Measurements from ENCODE around the gene CMSS1. TPM values are rescaled to one million over a fixed set of nuclear protein-coding genes. Genes with fewer than 3 reads are reported as not detected.

The CMSS1 gene
- 32.8 and 56.3 TPM in 2 replicates for total RNA-seq (ENCODE audit: low replicate concordance)

DNA sequence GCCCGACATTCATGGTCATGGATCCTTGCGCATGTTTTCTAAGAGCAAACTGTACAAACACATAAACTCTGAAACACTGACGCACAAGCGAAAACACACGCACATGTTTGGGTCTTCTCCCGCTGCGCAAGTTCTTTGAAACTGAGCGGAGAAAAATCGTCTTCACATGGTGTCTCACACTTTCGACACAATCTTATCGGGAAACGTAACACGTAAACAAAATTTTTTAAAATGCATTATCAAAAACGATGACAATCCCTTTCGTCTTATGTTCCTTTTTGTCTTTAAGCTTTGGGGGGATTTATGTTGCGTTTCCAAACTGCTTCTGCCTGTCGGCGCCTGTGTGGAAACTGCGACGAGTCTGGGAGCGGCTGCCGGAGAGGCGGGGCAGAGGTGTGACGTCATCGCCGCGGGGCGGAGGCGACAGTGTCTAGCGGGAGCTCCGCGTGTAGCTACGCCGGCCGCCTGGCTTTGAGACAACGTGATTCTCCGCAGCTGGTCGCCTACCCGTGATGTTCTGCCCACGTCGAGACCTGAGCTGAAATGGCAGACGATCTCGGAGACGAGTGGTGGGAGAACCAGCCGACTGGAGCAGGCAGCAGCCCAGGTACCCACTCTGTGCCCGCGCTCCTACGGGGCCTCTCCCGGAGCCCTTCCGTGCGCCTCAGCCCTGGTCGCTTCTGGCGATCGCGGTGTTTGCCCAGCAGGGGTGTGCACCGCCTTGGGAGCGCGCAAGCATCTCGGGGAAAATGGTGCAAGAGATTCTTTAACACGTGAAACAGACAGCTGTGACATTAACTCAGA lies at the start of gene CMSS1:
TSS of gene CMSS1 (plus strand) at position 426 of the 804 bp plus-strand sequence.
- Mint-ChIP-seq H3K4me1 (peaks cover 11% of the 10 kb centered on the region), H3K4me3 (peak within 1 kb of the TSS; percentile 95), H3K36me3 (no peaks in the 10 kb centered on the region), H3K27me3 (ENCODE audit: insufficient read depth, low read depth) (no peaks in the 10 kb centered on the region), H3K27ac (peak within 1 kb of the TSS; percentile 99), H3K9me3 (no peaks in the 10 kb centered on the region)
- Histone ChIP-seq H4K20me1 (ENCODE audit: low read depth) (no peaks in the 10 kb centered on the region), H3K4me1 (peaks cover 6% of the 10 kb centered on the region), H3K27ac (no peak within 1 kb of the TSS), H3K27me3 (no peaks in the 10 kb centered on the region), H3K79me2 (ENCODE audit: low read depth) (peaks cover 41% of the 10 kb centered on the region), H3K9me3 (ENCODE audit: low read depth) (no peaks in the 10 kb centered on the region), H3K4me2 (peak within 1 kb of the TSS; percentile 92), H3K36me3 (no peaks in the 10 kb centered on the region), H3K9ac (peak within 1 kb of the TSS; percentile 68), H3F3A (ENCODE audit: low read depth) (no peaks in the 10 kb centered on the region), H2AFZ (replicated peaks) (peak within 1 kb of the TSS; percentile 87), H3K4me3 (peak within 1 kb of the TSS; percentile 61)
- peak; percentile 96 for DNase-seq (ENCODE audit: low spot score)
- TF ChIP-seq EZH2 (IDR thresholded peaks at IDR 0.05) (no peak), EZH2phosphoT487 (IDR thresholded peaks at IDR 0.05) (no peak)
- TF ChIP-seq, protein P1, sequence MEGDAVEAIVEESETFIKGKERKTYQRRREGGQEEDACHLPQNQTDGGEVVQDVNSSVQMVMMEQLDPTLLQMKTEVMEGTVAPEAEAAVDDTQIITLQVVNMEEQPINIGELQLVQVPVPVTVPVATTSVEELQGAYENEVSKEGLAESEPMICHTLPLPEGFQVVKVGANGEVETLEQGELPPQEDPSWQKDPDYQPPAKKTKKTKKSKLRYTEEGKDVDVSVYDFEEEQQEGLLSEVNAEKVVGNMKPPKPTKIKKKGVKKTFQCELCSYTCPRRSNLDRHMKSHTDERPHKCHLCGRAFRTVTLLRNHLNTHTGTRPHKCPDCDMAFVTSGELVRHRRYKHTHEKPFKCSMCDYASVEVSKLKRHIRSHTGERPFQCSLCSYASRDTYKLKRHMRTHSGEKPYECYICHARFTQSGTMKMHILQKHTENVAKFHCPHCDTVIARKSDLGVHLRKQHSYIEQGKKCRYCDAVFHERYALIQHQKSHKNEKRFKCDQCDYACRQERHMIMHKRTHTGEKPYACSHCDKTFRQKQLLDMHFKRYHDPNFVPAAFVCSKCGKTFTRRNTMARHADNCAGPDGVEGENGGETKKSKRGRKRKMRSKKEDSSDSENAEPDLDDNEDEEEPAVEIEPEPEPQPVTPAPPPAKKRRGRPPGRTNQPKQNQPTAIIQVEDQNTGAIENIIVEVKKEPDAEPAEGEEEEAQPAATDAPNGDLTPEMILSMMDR (IDR thresholded peaks at IDR 0.05), result no peak

DNA sequence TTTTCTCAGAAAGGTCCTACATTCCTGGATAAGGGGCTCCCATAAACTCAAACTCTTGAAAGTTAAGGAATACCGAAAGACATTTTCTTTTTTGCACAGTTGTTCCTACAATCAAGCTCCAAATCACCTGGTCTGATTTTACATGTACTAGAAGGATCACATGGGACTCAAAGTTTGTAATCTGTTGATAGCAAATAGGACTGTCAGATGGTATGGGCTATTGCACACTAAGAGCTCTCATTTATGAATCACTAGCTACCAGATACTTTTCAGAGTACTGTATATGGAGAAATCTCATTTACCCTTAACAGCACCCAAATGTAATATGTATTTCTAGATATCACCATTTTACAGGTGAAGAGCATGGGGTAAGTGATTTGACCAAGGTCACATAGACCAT lies 49.5 kb upstream of the CMSS1 start:
- H3K27ac ChIP-seq, result no peak overlapping the region
- TF ChIP-seq, protein P1 (IDR thresholded peaks at IDR 0.05), result no peak
- TF ChIP-seq EZH2phosphoT487 (IDR thresholded peaks at IDR 0.05) (no peak), EZH2 (IDR thresholded peaks at IDR 0.05) (no peak)
- no peak overlapping the region for H3K4me2 ChIP-seq
- Mint-ChIP-seq H3K27me3 (ENCODE audit: insufficient read depth, low read depth) (no peaks in the 10 kb centered on the region), H3K9me3 (no peaks in the 10 kb centered on the region), H3K36me3 (no peaks in the 10 kb centered on the region), H3K27ac (no peak overlapping the region), H3K4me1 (no peaks in the 10 kb centered on the region), H3K4me3 (no peak overlapping the region)
- H4K20me1 ChIP-seq (ENCODE audit: low read depth), result no peaks in the 10 kb centered on the region
- H3K4me1 ChIP-seq, result no peaks in the 10 kb centered on the region
- H3F3A ChIP-seq (ENCODE audit: low read depth), result no peaks in the 10 kb centered on the region
- H3K9me3 ChIP-seq (ENCODE audit: low read depth), result no peaks in the 10 kb centered on the region
- H2AFZ ChIP-seq (replicated peaks), result no peak overlapping the region
- no peak overlapping the region for H3K4me3 ChIP-seq
- DNase-seq (ENCODE audit: low spot score), result no peak
- H3K36me3 ChIP-seq, result no peaks in the 10 kb centered on the region
- no peaks in the 10 kb centered on the region for H3K27me3 ChIP-seq
- H3K79me2 ChIP-seq (ENCODE audit: low read depth), result no peaks in the 10 kb centered on the region
- no peak overlapping the region for H3K9ac ChIP-seq

DNA sequence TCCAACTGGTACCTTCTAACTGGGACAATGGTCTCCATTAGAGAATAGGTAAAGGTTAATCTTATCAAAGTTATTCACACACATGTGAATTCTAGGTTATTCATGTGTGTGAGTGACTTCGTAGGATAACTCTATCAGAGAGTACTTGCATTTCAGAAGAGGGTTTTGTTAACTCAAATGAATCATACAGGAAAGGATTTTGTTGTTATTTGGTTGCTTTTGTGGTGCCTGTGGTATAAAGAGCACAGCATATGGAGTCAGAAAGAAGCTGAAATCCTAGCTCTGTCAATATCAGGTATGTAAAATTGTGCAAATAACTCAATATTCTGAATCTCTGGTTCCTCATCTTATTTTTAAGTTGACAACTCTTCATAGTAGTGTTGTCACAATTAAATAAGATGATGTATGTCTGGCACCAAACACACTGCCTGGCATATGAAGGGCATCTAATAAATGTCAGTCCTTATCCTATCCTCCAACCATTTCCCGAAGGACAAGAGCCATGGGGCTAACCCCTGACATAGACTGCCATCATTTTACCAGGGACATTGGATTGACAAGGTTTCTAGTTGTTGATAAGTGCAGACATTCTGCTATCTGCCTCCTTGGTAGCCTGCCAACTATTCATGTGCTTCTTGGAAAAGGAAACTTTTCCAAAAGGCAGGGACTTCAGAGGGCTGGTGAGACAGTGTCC lies 48.7 kb upstream of the CMSS1 start:
- H3K4me1 Mint-ChIP-seq, result no peaks in the 10 kb centered on the region
- Histone ChIP-seq H3K9me3 (ENCODE audit: low read depth) (no peaks in the 10 kb centered on the region), H3K4me3 (no peak overlapping the region), H3K4me1 (no peaks in the 10 kb centered on the region), H3K79me2 (ENCODE audit: low read depth) (no peaks in the 10 kb centered on the region), H3F3A (ENCODE audit: low read depth) (no peaks in the 10 kb centered on the region), H3K27ac (no peak overlapping the region), H2AFZ (replicated peaks) (no peak overlapping the region), H3K4me2 (no peak overlapping the region), H3K27me3 (no peaks in the 10 kb centered on the region), H4K20me1 (ENCODE audit: low read depth) (no peaks in the 10 kb centered on the region), H3K36me3 (no peaks in the 10 kb centered on the region), H3K9ac (no peak overlapping the region)
- H3K9me3 Mint-ChIP-seq, result no peaks in the 10 kb centered on the region
- DNase-seq (ENCODE audit: low spot score), result no peak
- no peak for TF ChIP-seq EZH2phosphoT487 (IDR thresholded peaks at IDR 0.05)
- no peaks in the 10 kb centered on the region for H3K27me3 Mint-ChIP-seq (ENCODE audit: insufficient read depth, low read depth)
- H3K4me3 Mint-ChIP-seq, result no peak overlapping the region
- no peak overlapping the region for H3K27ac Mint-ChIP-seq
- H3K36me3 Mint-ChIP-seq, result no peaks in the 10 kb centered on the region

Measured in neural progenitor cell (in vitro differentiated cells).